K562 (cell line): ENCODE results near the gene RAD50. TPM values are rescaled to one million over a fixed set of nuclear protein-coding genes. Genes with fewer than 3 reads are reported as not detected.

Experiments
- ATAC-seq: fragments of 200-7000 bp; cut with Tn5 transposase; 3 replicates; pipeline ENCODE4 v1.9.1; 2020; ENCODE audit warnings: moderate library complexity
- BruUV-seq: library from RNA; stranded (reverse); fragments of 400-500 nt; replicated peaks from 2 replicates; lab custom pipeline; 2021; lab: Mats Ljungman, UMichigan
- CTCF ChIA-PET: fragments of 300-600 bp; formaldehyde crosslinking; extraction: SDS; loops from one replicate; lab custom pipeline; 2021; ENCODE audit warnings: low intra/inter-chr PET ratio; lab: Yijun Ruan, JAX
- POLR2A ChIA-PET: fragments of 300-600, 350-650 bp; sonication (Branson Sonifier 250); formaldehyde crosslinking; extraction: SDS; loops from one replicate; lab custom pipeline; 2021; ENCODE audit warnings: antibody characterized with exemption, inconsistent platforms; lab: Yijun Ruan, JAX
- DNase-seq, 4 experiments: peaks; one replicate each; pipeline versions ENCODE4 v3.0.0 to v3.0.0-alpha.2; 2011 to 2018; ENCODE audit warnings: low spot score in 3 of 4, mixed read lengths in 3 of 4; ENCODE audit errors: extremely low read depth in 1 of 4
- FAIRE-seq: peaks from 2 replicates; lab custom pipeline; 2011; peaks lifted over from hg19 to GRCh38; lab: Jason Lieb, UNC
- H2AFZ ChIP-seq: 2 replicates; pipeline ENCODE4 v1.6.0; 2011; ENCODE audit warnings: low read depth, low read length, control low read depth, inconsistent platforms
- H3K27ac ChIP-seq: fragments of 200-600 bp; 3 replicates; pipeline ENCODE4 v1.8.0; 2011; ENCODE audit warnings: low read depth, mild to moderate bottlenecking, control low read depth, inconsistent platforms, low read length, moderate library complexity, mixed read lengths; ENCODE audit errors: extremely low read depth
- H3K27me3 ChIP-seq, 2 experiments: fragments of 300-600 bp in 1 of 2; 2 replicates in 1 of 2; 3 replicates in 1 of 2; pipeline versions ENCODE4 v1.6.0 to v1.8.0; 2011; ENCODE audit warnings: inconsistent platforms in 2 of 2, low read length in 2 of 2, mild to moderate bottlenecking in 1 of 2, mixed read lengths in 1 of 2, moderate library complexity in 1 of 2; ENCODE audit not compliant: control insufficient read depth in 2 of 2, insufficient read depth in 2 of 2
- H3K36me3 ChIP-seq: fragments of 300-600 bp; 3 replicates; pipeline ENCODE4 v1.8.0; 2011; ENCODE audit warnings: mild to moderate bottlenecking, low read length, inconsistent platforms; ENCODE audit not compliant: control insufficient read depth, insufficient read depth
- H3K4me1 ChIP-seq, 2 experiments: fragments of 200-600 bp in 1 of 2; replicated peaks in 1 of 2; 2 replicates in 1 of 2; 3 replicates in 1 of 2; pipeline versions ENCODE4 v1.5.1 to v1.8.0; 2011; ENCODE audit warnings: inconsistent platforms in 2 of 2, low read length in 2 of 2, mild to moderate bottlenecking in 1 of 2, mixed read lengths in 1 of 2, moderate library complexity in 1 of 2; ENCODE audit not compliant: control insufficient read depth in 2 of 2, insufficient read depth in 2 of 2
- H3K4me2 ChIP-seq: 2 replicates; pipeline ENCODE4 v1.6.1; 2011; ENCODE audit warnings: low read length, control low read depth, inconsistent platforms, mixed read lengths; ENCODE audit not compliant: insufficient read depth
- H3K4me3 ChIP-seq: fragments of 200-600 bp; sonication (generic), shearing (Covaris generic); 2 replicates; pipeline ENCODE4 v1.5.1; 2016; ENCODE audit warnings: control low read depth, inconsistent platforms
- H3K79me2 ChIP-seq: fragments of 200-600 bp; 3 replicates; pipeline ENCODE4 v1.8.0; 2011; ENCODE audit warnings: low read length, inconsistent platforms; ENCODE audit not compliant: control insufficient read depth, insufficient read depth
- H3K9ac ChIP-seq, 2 experiments: 2 replicates each; pipeline versions ENCODE4 v1.6.0 to v1.6.1; 2011; ENCODE audit warnings: low read depth in 2 of 2, low read length in 2 of 2, control low read depth in 1 of 2, inconsistent platforms in 1 of 2, mild to moderate bottlenecking in 1 of 2, mixed read lengths in 1 of 2; ENCODE audit not compliant: insufficient read depth in 1 of 2
- H3K9me1 ChIP-seq: one replicate; pipeline ENCODE4 v1.6.0; 2011; ENCODE audit warnings: inconsistent platforms, mild to moderate bottlenecking, low read length, moderate library complexity; ENCODE audit not compliant: control insufficient read depth, insufficient read depth
- H3K9me3 ChIP-seq: replicated peaks from 2 replicates; pipeline ENCODE4 v1.5.1; 2011; ENCODE audit warnings: low read depth, low read length, inconsistent platforms; ENCODE audit not compliant: control insufficient read depth, insufficient read depth
- H4K20me1 ChIP-seq: replicated peaks from 2 replicates; pipeline ENCODE4 v1.6.1; 2011; ENCODE audit warnings: low read length, inconsistent platforms, mixed read lengths; ENCODE audit not compliant: control insufficient read depth, insufficient read depth
- ATF7 ChIP-seq: fragments of 450-650 bp; IDR thresholded peaks from 2 replicates; pipeline ENCODE4 v1.7.1; 2014; ENCODE audit warnings: mild to moderate bottlenecking, moderate library complexity
- CHD1 ChIP-seq: fragments of 200-600 bp; sonication (generic); IDR thresholded peaks from one replicate; pipeline ENCODE4 v1.6.1; 2012; ENCODE audit warnings: mild to moderate bottlenecking, moderate library complexity, low read length, inconsistent platforms
- HDAC6 ChIP-seq: IDR thresholded peaks from 2 replicates; pipeline ENCODE4 v1.6.1; 2012; ENCODE audit warnings: low read depth, mild to moderate bottlenecking, control low read depth, inconsistent platforms, low read length, moderate library complexity
- MAZ ChIP-seq, 2 experiments: fragments of 450-650 bp in 1 of 2; sonication (generic) in 1 of 2; formaldehyde crosslinking; IDR thresholded peaks in 1 of 2; conservative IDR thresholded peaks in 1 of 2; 2 replicates each; pipeline versions ENCODE4 v1.4.0 to v1.5.0; 2020; ENCODE audit warnings: mild to moderate bottlenecking in 1 of 2, missing genetic modification reagents in 1 of 2
- RB1 ChIP-seq: fragments of 450-650 bp; IDR thresholded peaks from 2 replicates; pipeline ENCODE4 v1.6.1; 2017; ENCODE audit warnings: low read depth, mild to moderate bottlenecking
- RHOXF2B ChIP-seq: fragments of 250-450 bp; sonication (Bioruptor Pico); conservative IDR thresholded peaks from 2 replicates; pipeline ENCODE4 v1.5.1; 2021
- TEAD4 ChIP-seq, 2 experiments: sonication (generic) in 1 of 2; formaldehyde crosslinking in 1 of 2; IDR thresholded peaks; 2 replicates each; pipeline versions ENCODE4 v1.6.1 to v1.8.0; 2012 to 2022; ENCODE audit warnings: borderline replicate concordance in 1 of 2, inconsistent platforms in 1 of 2, low read length in 1 of 2, mild to moderate bottlenecking in 1 of 2, missing genetic modification reagents in 1 of 2
- XRCC5 ChIP-seq: fragments of 200-400 bp; formaldehyde crosslinking; IDR thresholded peaks from 2 replicates; pipeline ENCODE4 v1.6.1; 2017; ENCODE audit warnings: low read depth, mild to moderate bottlenecking, low read length
- ZEB2 ChIP-seq: fragments of 450-650 bp; IDR thresholded peaks from 2 replicates; pipeline ENCODE4 v1.6.1; 2016
- ZNF384 ChIP-seq: IDR thresholded peaks from 2 replicates; pipeline ENCODE4 v1.6.1; 2012; ENCODE audit warnings: low read depth, low read length, improper control_type of control experiment
- WGBS: fragments of 100-300 bp; shearing (Covaris generic); methylation state at CpG from one replicate; pipeline ENCODE4 v1.1.6; 2016; ENCODE audit warnings: low coverage, mixed read lengths; ENCODE audit not compliant: insufficient coverage; ENCODE audit errors: missing lambda C conversion rate; 5-methylcytosine and 5-hydroxymethylcytosine counted together
- in situ Hi-C: fragments of 300-500 bp; cut with MboI; formaldehyde crosslinking; loops from 4 replicates; pipeline ENCODE4 v1.15.0; 2018; ENCODE audit warnings: inconsistent platforms, mixed read lengths
- intact Hi-C: fragments of 100-400 bp; cut with micrococcal nuclease; formaldehyde crosslinking; loops from 2 replicates; pipeline ENCODE4 v1.14.2; 2022
- polyA plus RNA-seq, 8 experiments: library from polyadenylated mRNA; depleted of rRNA in 4 of 8; stranded (reverse) in 5 of 8; unstranded in 3 of 8; fragments of >200 nt; fragmentation: Nextera tagmentation in 2 of 8; fragmentation: Illumina TruSeq in 1 of 8; extraction: Ambion mirVana in 2 of 8; extraction: Trizol in 1 of 8; gene quantifications; 2 replicates each; pipeline versions ENCODE4 v1.2.1 to v1.2.3, GENCODE V29; 2011 to 2014; ENCODE audit warnings: inconsistent platforms in 1 of 8, missing spikeins in 1 of 8
- total RNA-seq, 7 experiments: library from RNA; depleted of rRNA in 6 of 7; stranded (reverse); fragments of >200 nt in 6 of 7; fragmentation: Illumina TruSeq in 2 of 7; extraction: Trizol in 2 of 7; gene quantifications; 2 replicates each; pipeline versions ENCODE4 v1.2.1 to v1.2.3, GENCODE V29; 2011 to 2021; ENCODE audit warnings: low replicate concordance in 1 of 7
- TF ChIP-seq, protein P1 (sequence below), 2 experiments: fragments of 450-650 bp in 1 of 2; sonication (generic) in 1 of 2; formaldehyde crosslinking in 1 of 2; IDR thresholded peaks in 1 of 2; conservative IDR thresholded peaks in 1 of 2; 2 replicates each; pipeline versions ENCODE4 v1.6.1 to v1.8.1; 2016 to 2023; ENCODE audit warnings: mild to moderate bottlenecking in 2 of 2, moderate library complexity in 2 of 2, inconsistent platforms in 1 of 2, missing genetic modification reagents in 1 of 2
- TF ChIP-seq, protein P2 (sequence below), 3 experiments: IDR thresholded peaks in 2 of 3; conservative IDR thresholded peaks in 1 of 3; 2 replicates each; pipeline ENCODE4 v1.5.1; 2011 to 2012; ENCODE audit warnings: low read length in 3 of 3, mild to moderate bottlenecking in 3 of 3, control low read depth in 2 of 3, improper control_type of control experiment in 1 of 3, inconsistent platforms in 1 of 3, low read depth in 1 of 3, mixed read lengths in 1 of 3, moderate library complexity in 1 of 3; ENCODE audit not compliant: insufficient read depth in 2 of 3
- TF ChIP-seq, protein P3 (sequence below): fragments of 200-400 bp; formaldehyde crosslinking; IDR thresholded peaks from 2 replicates; pipeline ENCODE4 v1.6.1; 2017; ENCODE audit warnings: mild to moderate bottlenecking, low read depth, low read length, moderate library complexity

The RAD50 gene
- total and polyA plus RNA-seq, 9 of the 15 experiments (the other 6 are each of a cell fraction or from before 2014, with no cell fraction given): 15.3 to 74.2 (median 44.1) TPM

DNA sequence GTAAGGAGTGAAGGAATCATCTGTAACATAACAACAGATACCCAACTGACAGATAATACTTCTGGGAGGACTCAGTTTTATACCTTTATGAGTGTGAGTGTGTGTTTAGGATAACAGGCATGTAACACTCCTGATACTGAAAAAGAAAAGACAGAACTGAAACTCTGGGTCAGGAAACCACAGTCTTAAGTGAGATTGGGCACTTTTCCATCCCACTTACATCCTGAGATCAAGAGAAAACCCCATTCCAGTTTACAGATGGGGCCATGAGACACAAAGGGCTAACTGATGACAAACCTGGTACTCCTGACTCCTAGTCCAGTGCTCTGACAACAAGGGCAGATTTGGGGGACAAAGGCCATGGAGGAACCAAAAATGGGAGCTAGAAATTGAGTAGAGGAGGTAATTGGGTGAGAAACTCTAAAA, 31.5 kb upstream of the RAD50 start (continued):
- TF ChIP-seq, protein P1, sequence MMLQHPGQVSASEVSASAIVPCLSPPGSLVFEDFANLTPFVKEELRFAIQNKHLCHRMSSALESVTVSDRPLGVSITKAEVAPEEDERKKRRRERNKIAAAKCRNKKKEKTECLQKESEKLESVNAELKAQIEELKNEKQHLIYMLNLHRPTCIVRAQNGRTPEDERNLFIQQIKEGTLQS (IDR thresholded peaks at IDR 0.05): no peak
- TF ChIP-seq, protein P1 (CRISPR knock-in tag; conservative IDR thresholded peaks at IDR 0.05): no peak

DNA sequence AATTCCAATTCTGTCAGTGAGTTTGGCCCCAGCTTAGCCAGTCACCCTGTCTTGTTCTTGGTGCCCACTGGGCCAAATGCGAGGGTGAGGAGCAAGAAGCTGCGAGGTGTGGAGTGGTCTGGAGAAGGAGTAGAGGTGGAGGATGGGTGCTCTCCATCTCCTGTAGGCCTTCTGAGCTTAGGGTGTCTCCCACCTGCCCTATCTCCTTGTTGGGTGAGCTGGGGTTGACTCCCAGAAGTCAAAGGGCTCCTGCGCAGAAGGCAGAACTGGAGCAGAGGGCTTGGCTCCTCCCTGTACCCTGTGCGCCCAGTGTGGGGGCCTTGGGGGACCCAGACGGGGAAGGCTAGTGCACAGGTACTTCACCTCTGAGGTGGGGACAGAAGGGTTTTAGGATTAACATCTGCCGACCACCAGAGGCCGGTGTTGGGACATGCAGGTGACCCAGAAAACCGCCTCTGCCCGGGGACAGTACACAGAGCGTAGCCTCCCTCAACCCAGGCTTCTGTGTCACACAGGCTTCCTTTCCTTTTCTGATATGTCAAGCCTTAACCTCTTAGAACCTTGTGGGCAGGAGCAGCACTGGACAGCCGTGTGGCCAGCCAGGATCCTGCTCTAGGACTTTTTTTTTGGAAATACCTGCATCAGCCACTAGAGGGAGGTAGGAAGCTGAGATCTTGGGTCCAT, 30.3 kb upstream of the RAD50 start:
- H3K27me3 ChIP-seq: no peaks in the 10 kb centered on the region
- no peaks in the 10 kb centered on the region for H3K79me2 ChIP-seq
- H2AFZ ChIP-seq: peak overlapping the region; percentile 97
- WGBS: 8% methylated on average over 11 of the region's 11 CpGs
- peak overlapping the region; percentile 18; the same call in 1 of the 3 replicates for H3K27ac ChIP-seq
- ATAC-seq (peak; percentile 89), FAIRE-seq (peak; percentile 89), DNase-seq (peak; percentile 70 to 80 (median 72))
- intact Hi-C loops (loop anchor here (1.0 to 5.0 kb wide), 5 partner anchors 66 to 357 kb away; no protein-coding TSS in a partner anchor), in situ Hi-C loops (loop anchor here (5.0 kb wide), 1 partner anchor 346 kb away; the partner anchor contains the start of gene LEAP2)
- no TSS peak for BruUV-seq
- no peaks in the 10 kb centered on the region for H3K36me3 ChIP-seq
- H3K4me1 ChIP-seq: peaks cover 4 to 26% of the 10 kb centered on the region in 2 experiments; a peak in 4 of 5 replicates
- ChIA-PET CTCF (interaction anchor here (0.5 to 1.9 kb wide), 5 partner anchors 10 to 357 kb away, joined by 3 to 8 read pairs (median 3); no protein-coding TSS in a partner anchor), POLR2A (interaction anchor here (0.6 to 2.2 kb wide), 6 partner anchors 10 to 244 kb away, joined by 3 to 7 read pairs (median 3); partner anchors contain the start of gene RAD50)
- H4K20me1 ChIP-seq: no peaks in the 10 kb centered on the region
- peak overlapping the region; percentile 58 to 61 for H3K9ac ChIP-seq
- H3K9me3 ChIP-seq: no peaks in the 10 kb centered on the region
- H3K9me1 ChIP-seq: no peaks in the 10 kb centered on the region
- H3K4me3 ChIP-seq: peak overlapping the region; percentile 22
- peak overlapping the region; percentile 70 for H3K4me2 ChIP-seq
- TF ChIP-seq CHD1: no peak
- no peak for TF ChIP-seq HDAC6
- TF ChIP-seq MAZ (CRISPR knock-in tag; conservative IDR thresholded peaks at IDR 0.05 in 1 of 2, IDR thresholded peaks at IDR 0.05 in 1 of 2): peak in 1 of 2 experiments; percentile 60; a peak in 2 of 4 replicates
- peak; percentile 44; the same call in 1 of the 2 replicates for TF ChIP-seq ATF7
- 0 out of 2 replicates have a peak, but pooled peaks have one; percentile 70 for TF ChIP-seq ZNF384
- peak; percentile 37; the same call in 1 of the 2 replicates for TF ChIP-seq TEAD4 (IDR thresholded peaks at IDR 0.05; ENCODE audit: low read length)
- no peak for TF ChIP-seq TEAD4 (CRISPR knock-in tag; IDR thresholded peaks at IDR 0.05; ENCODE audit: borderline replicate concordance)
- peak; percentile 41; the same call in 1 of the 2 replicates for TF ChIP-seq ZEB2
- TF ChIP-seq, protein P2, sequence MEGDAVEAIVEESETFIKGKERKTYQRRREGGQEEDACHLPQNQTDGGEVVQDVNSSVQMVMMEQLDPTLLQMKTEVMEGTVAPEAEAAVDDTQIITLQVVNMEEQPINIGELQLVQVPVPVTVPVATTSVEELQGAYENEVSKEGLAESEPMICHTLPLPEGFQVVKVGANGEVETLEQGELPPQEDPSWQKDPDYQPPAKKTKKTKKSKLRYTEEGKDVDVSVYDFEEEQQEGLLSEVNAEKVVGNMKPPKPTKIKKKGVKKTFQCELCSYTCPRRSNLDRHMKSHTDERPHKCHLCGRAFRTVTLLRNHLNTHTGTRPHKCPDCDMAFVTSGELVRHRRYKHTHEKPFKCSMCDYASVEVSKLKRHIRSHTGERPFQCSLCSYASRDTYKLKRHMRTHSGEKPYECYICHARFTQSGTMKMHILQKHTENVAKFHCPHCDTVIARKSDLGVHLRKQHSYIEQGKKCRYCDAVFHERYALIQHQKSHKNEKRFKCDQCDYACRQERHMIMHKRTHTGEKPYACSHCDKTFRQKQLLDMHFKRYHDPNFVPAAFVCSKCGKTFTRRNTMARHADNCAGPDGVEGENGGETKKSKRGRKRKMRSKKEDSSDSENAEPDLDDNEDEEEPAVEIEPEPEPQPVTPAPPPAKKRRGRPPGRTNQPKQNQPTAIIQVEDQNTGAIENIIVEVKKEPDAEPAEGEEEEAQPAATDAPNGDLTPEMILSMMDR (IDR thresholded peaks at IDR 0.05 in 2 of 3, conservative IDR thresholded peaks at IDR 0.05 in 1 of 3; ENCODE audit: insufficient read depth in 2 of 3, low read depth in 1 of 3, low read length in 3 of 3): peak; percentile 75 to 98 (median 89)
- TF ChIP-seq RB1: 0 out of 2 replicates have a peak, but pooled peaks have one; percentile 29
- TF ChIP-seq, protein P3, sequence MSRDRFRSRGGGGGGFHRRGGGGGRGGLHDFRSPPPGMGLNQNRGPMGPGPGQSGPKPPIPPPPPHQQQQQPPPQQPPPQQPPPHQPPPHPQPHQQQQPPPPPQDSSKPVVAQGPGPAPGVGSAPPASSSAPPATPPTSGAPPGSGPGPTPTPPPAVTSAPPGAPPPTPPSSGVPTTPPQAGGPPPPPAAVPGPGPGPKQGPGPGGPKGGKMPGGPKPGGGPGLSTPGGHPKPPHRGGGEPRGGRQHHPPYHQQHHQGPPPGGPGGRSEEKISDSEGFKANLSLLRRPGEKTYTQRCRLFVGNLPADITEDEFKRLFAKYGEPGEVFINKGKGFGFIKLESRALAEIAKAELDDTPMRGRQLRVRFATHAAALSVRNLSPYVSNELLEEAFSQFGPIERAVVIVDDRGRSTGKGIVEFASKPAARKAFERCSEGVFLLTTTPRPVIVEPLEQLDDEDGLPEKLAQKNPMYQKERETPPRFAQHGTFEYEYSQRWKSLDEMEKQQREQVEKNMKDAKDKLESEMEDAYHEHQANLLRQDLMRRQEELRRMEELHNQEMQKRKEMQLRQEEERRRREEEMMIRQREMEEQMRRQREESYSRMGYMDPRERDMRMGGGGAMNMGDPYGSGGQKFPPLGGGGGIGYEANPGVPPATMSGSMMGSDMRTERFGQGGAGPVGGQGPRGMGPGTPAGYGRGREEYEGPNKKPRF: no peak
- TF ChIP-seq RHOXF2B (CRISPR knock-in tag): no peak
- TF ChIP-seq XRCC5: peak; percentile 59; the same call in 1 of the 2 replicates
